ENCODE results near the gene PCDHB11. TPM values are rescaled to one million over a fixed set of nuclear protein-coding genes. Genes with fewer than 3 reads are reported as not detected.
"Not testable (repeated sequence)": the region's sequence is repeated elsewhere in the genome, so short reads cannot be mapped to it uniquely, and the experiment has no call there.

PCDHB11 gene
- total and polyA plus RNA-seq, 2 of the 8 experiments (the other 6 are each of a cell fraction or from before 2014, with no cell fraction given), result 0.50 to 0.86 TPM

- no peak for TF ChIP-seq HDAC2 (IDR thresholded peaks at IDR 0.05; ENCODE audit: borderline replicate concordance in 1 of 2, low read depth in 2 of 2, low read length in 2 of 2)
- TF ChIP-seq BCL11A (IDR thresholded peaks at IDR 0.05; ENCODE audit: low read depth in 2 of 2, low read length in 2 of 2), result no peak
- TF ChIP-seq SP1 (IDR thresholded peaks at IDR 0.05; ENCODE audit: low read depth, low read length), result no peak
Measured at GRCh38 chr5:141196363-141196762, 3.1 kb upstream of the PCDHB11 start (continued).

GRCh38 chr5:141201126-141201525, 1.7 kb downstream of the PCDHB11 start:
- H3K27me3 ChIP-seq (replicated peaks in 1 of 4; ENCODE audit: control insufficient read depth in 3 of 4, extremely low read depth in 1 of 4, insufficient read depth in 3 of 4, low read length in 3 of 4); H2BK15ac ChIP-seq (ENCODE audit: low read length); H2AK5ac ChIP-seq (ENCODE audit: low read depth, low read length); H4K5ac ChIP-seq (ENCODE audit: insufficient read length, low read depth, low read length); H2BK20ac ChIP-seq (ENCODE audit: low read length); H2BK5ac ChIP-seq (ENCODE audit: low read depth, low read length); H3K4me3 ChIP-seq (ENCODE audit: extremely low read depth in 1 of 4, insufficient read depth in 2 of 4, low read depth in 3 of 4, low read length in 4 of 4); H3K4me2 ChIP-seq (ENCODE audit: insufficient read depth in 1 of 2, low read depth in 2 of 2, low read length in 2 of 2); H3K56ac ChIP-seq (replicated peaks; ENCODE audit: insufficient read length, low read depth, low read length); H4K8ac ChIP-seq (ENCODE audit: extremely low read depth, insufficient read depth, low read length); H3K9me3 ChIP-seq (ENCODE audit: insufficient read depth in 2 of 2, low read depth in 1 of 2, low read length in 1 of 2); H3K18ac ChIP-seq (ENCODE audit: extremely low read depth, low read length); H3K79me1 ChIP-seq (ENCODE audit: low read depth, low read length); H4K91ac ChIP-seq (replicated peaks; ENCODE audit: insufficient read length, low read length); H2BK120ac ChIP-seq (replicated peaks; ENCODE audit: low read depth, low read length); H3K4me1 ChIP-seq (replicated peaks in 1 of 4; ENCODE audit: control insufficient read depth in 3 of 4, insufficient read depth in 4 of 4, low read length in 3 of 4); H4K20me1 ChIP-seq (replicated peaks in 1 of 2; ENCODE audit: control insufficient read depth in 1 of 2, insufficient read depth in 2 of 2, low read length in 2 of 2); FAIRE-seq; H3K14ac ChIP-seq (ENCODE audit: insufficient read length); H3K9ac ChIP-seq (replicated peaks in 1 of 4; ENCODE audit: extremely low read depth in 1 of 4, low read depth in 3 of 4, low read length in 3 of 4); H3K36me3 ChIP-seq (ENCODE audit: control insufficient read depth in 2 of 4, insufficient read depth in 4 of 4, low read length in 3 of 4); H3K79me2 ChIP-seq (ENCODE audit: control insufficient read depth in 1 of 2, insufficient read depth in 2 of 2, low read length in 2 of 2); H3K23ac ChIP-seq (ENCODE audit: insufficient read length); H2BK12ac ChIP-seq (ENCODE audit: low read depth, low read length); H2AFZ ChIP-seq (ENCODE audit: low read length); DNase-seq (ENCODE audit: low read depth in 1 of 2, low spot score in 2 of 2); H3K23me2 ChIP-seq (ENCODE audit: low read depth, low read length); H3K27ac ChIP-seq (ENCODE audit: low read depth, low read length); POLR2A ChIA-PET (ENCODE audit: partially characterized antibody); H3K4ac ChIP-seq (replicated peaks; ENCODE audit: insufficient read length, low read depth, low read length): not testable (repeated sequence)
- CTCF ChIA-PET (ENCODE audit: partially characterized antibody), result interaction anchor here (1.6 to 2.3 kb wide), 2 partner anchors 19 to 22 kb away, joined by 8 to 12 read pairs; partner anchors contain the start of genes PCDHB14 and PCDHB16
- WGBS, 2 experiments (ENCODE audit: extremely low coverage in 1 of 2, insufficient coverage in 1 of 2, insufficient read length in 1 of 2, insufficient replicate concordance in 2 of 2, low coverage in 1 of 2, low lambda C conversion rate in 2 of 2, missing lambda C conversion rate in 1 of 2), result 95% methylated on average over 8 of the region's 38 CpGs; no CpG with 5 or more reads in 1 of the 2 experiments
